Mucosa of descending colon (tissue), 3 donors: Measurements from ENCODE around the gene FGD3. TPM values are rescaled to one million over a fixed set of nuclear protein-coding genes. Genes with fewer than 3 reads are reported as not detected.

Experiments
- ATAC-seq: fragments of 200-7000 bp; cut with Tn5 transposase; one replicate; pipeline ENCODE4 v1.9.1; 2020; ENCODE audit warnings: mild to moderate bottlenecking, moderate library complexity
- DNase-seq, 3 donors: peaks; one replicate each; pipeline ENCODE4 v3.0.0-alpha.2; 2020
- H3K36me3 ChIP-seq: fragments of 200-600 bp; one replicate; pipeline ENCODE4 v1.8.0; 2021; ENCODE audit warnings: low read depth, mild to moderate bottlenecking
- H3K4me1 ChIP-seq: fragments of 200-600 bp; one replicate; pipeline ENCODE4 v1.8.0; 2021; ENCODE audit warnings: low read depth, mild to moderate bottlenecking
- H3K4me3 ChIP-seq: fragments of 200-600 bp; one replicate; pipeline ENCODE4 v1.8.0; 2021; ENCODE audit warnings: mild to moderate bottlenecking
- H3K9me3 ChIP-seq: fragments of 200-600 bp; one replicate; pipeline ENCODE4 v1.8.0; 2021; ENCODE audit warnings: mild to moderate bottlenecking
- CTCF ChIP-seq: fragments of 200-600 bp; IDR thresholded peaks from one replicate; pipeline ENCODE4 v1.8.0; 2022; ENCODE audit warnings: antibody characterized with exemption, mild to moderate bottlenecking
- intact Hi-C, 2 donors: fragments of 100-400 bp; cut with DNase I in 1 of 2; cut with micrococcal nuclease in 1 of 2; formaldehyde crosslinking; loops; one replicate each; pipeline versions ENCODE4 v1.11.0 to v1.11.1; 2022; cut with DNase I, micrococcal nuclease
- total RNA-seq, 3 donors: library from RNA; stranded (reverse); fragmentation: NEBNext Ultra II Directional in 2 of 3; extraction: Animal tissue kit (Norgen Biotek cat#: 25700) in 2 of 3; gene quantifications; one replicate each; pipeline versions ENCODE4 v1.2.1 to v1.2.4, GENCODE V29; 2021 to 2023
- donor health status: DM: no; HTN: no; CAD: no; lungs with moderate emphysema.
- donor health status: DM: no; HTN: no; CAD: no.
- donor health status: DM: no; HTN: yes; CAD: no.

FGD3 gene
- total RNA-seq, 3 donors from 2014 or later: 3.3 to 5.4 (median 5.3) TPM

DNA sequence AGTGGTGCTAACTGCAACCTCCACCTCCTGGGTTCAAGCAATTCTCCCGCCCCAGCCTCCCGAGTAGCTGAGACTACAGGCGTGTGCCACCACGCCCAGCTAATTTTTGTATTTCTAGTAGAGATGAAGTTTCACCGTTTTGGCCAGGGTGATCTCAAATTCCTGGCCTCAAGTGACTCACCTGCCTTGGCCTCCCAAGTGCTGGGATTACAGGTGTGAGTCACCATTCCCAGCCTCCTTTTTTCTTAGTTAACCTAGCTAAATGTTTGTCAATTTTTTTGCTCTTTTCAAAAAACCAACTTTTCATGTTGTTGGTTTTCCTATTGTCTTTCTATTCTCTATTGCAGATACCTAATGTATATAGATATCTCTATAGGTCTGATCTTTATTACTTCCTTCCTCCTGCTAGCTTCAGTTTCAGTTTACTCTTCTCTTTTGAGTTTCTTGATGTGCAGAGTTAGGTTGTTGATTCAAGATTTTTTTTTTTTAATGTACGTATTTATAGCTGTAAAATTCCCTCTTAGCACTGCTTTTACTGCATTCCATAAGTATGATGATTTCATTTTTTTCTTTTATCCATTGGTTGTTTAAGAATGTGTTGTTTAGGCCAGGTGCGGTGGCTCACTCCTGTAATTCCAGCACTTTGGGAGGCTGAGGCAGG lies 32.9 kb downstream of the FGD3 start:
- DNase-seq (no peak), ATAC-seq (no peak)
- H3K36me3 ChIP-seq: no peaks in the 10 kb centered on the region
- H3K9me3 ChIP-seq: peaks cover 26% of the 10 kb centered on the region
- intact Hi-C loops: no loop called here
- no peak overlapping the region for H3K4me3 ChIP-seq
- no peak for TF ChIP-seq CTCF
- no peaks in the 10 kb centered on the region for H3K4me1 ChIP-seq

- TF ChIP-seq CTCF: no peak
- no peak for ATAC-seq
- no peak for DNase-seq
- Histone ChIP-seq H3K36me3 (no peaks in the 10 kb centered on the region), H3K9me3 (peaks cover 28% of the 10 kb centered on the region), H3K4me1 (no peaks in the 10 kb centered on the region), H3K4me3 (no peak overlapping the region)
- intact Hi-C loops: no loop called here
Measured at GRCh38 chr9:92982130-92982529, 34.8 kb downstream of the FGD3 start.

DNA sequence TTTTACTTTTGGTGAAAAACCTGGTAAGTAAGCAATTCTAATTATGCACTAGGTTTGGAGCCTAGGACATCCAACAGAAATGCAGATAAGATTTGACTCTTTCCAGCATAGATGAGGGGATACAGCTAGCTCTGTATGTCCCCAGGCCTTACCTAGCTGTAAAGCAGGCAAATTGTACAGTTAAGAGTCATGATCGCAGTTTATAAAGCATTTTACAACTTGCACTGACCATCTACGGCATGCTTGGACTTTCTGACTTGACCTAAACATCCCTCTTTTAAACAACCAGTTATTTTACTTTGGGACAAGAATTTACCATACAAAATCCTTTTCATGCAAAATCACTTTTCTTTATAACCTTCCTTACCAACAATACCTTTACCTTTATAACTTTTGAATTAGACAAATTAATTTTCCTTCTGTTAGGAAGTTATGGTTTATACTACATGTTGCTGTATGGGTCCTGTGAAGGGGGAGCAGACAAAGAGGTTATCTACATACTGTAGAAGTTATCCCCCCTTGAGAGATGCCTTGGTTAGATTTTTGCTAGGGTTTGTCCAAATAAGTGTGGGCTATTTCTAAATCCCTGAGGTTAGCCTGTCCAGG lies 36.8 kb downstream of the FGD3 start:
- intact Hi-C loops: no loop called here
- Histone ChIP-seq H3K4me1 (no peaks in the 10 kb centered on the region), H3K9me3 (peaks cover 28% of the 10 kb centered on the region), H3K4me3 (no peak overlapping the region), H3K36me3 (no peaks in the 10 kb centered on the region)
- no peak for ATAC-seq
- no peak for DNase-seq
- no peak for TF ChIP-seq CTCF

GRCh38 chr9:92984976-92985375 lies 37.7 kb downstream of the FGD3 start:
- no peak overlapping the region for H3K4me3 ChIP-seq
- peaks cover 28% of the 10 kb centered on the region for H3K9me3 ChIP-seq
- intact Hi-C loops: no loop called here
- H3K4me1 ChIP-seq: no peaks in the 10 kb centered on the region
- no peak for TF ChIP-seq CTCF
- DNase-seq (no peak), ATAC-seq (no peak)
- H3K36me3 ChIP-seq: no peaks in the 10 kb centered on the region

- DNase-seq (peak in 1 of 3 donors; percentile 51), ATAC-seq (peak; percentile 28)
- no peaks in the 10 kb centered on the region for H3K36me3 ChIP-seq
- intact Hi-C loops: no loop called here
- H3K4me1 ChIP-seq: no peaks in the 10 kb centered on the region
- H3K9me3 ChIP-seq: peaks cover 28% of the 10 kb centered on the region
- peak; percentile 7 for TF ChIP-seq CTCF
- H3K4me3 ChIP-seq: no peak overlapping the region
Measured at GRCh38 chr9:92986176-92987119, 39.1 kb downstream of the FGD3 start.
